NCI-H2107 treated with DMSO at 0.1 percent for 48 hours (cell line): ENCODE results near the gene RPA3.

Experiments used
- DNase-seq: peaks from one replicate; lab custom pipeline; 2025; ENCODE audit not compliant: unreplicated experiment; lab: John Stamatoyannopoulos, UW

The RPA3 gene

DNA sequence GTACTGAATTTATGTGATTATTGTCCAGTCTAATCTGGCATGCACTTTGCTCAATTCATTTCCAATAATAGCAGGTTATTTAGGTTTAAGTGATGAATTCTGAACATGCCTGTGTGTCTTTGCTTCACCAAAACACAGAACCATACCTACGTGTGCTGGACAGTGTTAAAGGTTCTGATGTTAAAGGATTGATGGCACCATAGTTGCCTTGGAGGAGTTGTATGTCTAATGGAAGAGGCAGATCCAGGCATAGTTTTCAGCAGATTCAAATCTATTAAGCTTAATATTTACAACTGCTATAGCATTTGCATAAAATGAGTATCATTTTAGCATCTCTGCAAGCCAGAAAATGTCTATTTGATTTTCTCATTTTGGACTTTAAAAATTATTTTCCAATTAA is 105.9 kb downstream of the RPA3 start:
- no peak for DNase-seq

GRCh38 chr7:7609330-7609729 is 109.1 kb downstream of the RPA3 start:
- DNase-seq = no peak

DNA sequence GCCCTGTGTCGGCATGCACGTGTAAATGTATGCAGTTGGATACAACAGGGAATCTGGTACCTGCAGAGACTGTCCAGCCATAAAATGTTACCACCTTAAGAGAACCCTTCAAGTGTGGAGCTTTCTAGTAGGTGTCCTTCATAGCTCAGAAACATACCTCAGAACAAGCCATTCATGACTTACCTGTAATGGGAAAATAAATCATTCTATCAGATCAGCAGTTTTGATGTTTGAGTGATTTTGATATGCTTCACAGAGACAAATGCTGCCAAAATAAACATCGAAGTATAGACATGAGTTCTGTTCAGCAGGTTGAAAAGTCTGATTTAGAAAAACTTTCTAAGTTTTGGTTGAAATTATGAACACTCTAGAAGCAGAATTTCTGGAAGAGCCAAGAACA is 111.4 kb downstream of the RPA3 start:
- DNase-seq = no peak

DNA sequence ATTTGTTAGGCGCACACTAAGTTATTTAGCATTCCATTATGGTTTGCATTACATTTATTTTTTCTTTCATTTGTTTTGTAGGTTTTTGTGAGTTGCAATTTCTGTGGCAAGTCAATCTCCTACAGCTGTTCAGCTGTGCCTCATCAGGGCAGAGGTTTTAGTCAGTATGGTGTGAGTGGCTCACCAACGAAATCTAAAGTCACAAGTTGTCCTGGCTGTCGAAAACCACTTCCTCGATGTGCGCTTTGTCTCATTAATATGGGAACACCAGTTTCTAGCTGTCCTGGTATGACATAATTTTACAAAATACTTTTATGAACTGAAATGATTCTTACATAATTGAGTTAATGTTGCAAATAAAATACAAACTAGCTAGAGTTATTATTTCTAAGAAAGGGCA is 122.2 kb downstream of the RPA3 start:
- DNase-seq = no peak

DNA sequence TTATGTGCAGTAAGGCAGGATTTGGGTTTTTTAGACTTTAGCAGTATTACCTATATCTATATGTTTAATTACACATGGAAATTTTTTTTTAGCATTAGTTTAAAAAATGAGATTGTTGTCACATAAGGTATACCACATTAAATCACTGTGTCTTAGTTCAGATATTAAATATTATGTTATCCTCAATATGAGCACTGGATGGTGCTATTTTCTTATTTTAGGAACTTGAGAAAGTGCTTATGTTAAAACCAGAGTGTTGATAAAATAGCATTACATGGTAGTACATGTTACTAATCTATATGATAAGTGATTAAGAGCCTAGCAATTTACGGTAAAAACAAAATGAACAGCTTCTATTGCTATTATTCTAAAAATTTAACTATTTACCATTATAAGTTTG is 123.0 kb downstream of the RPA3 start:
- peak; percentile 65 for DNase-seq
